NCI-H128 (cell line): ENCODE measurements around the gene RANBP1.

ENCODE experiments used
- DNase-seq: peaks from one replicate; lab custom pipeline; 2025; ENCODE audit not compliant: unreplicated experiment; lab: John Stamatoyannopoulos, UW

The RANBP1 gene

DNA sequence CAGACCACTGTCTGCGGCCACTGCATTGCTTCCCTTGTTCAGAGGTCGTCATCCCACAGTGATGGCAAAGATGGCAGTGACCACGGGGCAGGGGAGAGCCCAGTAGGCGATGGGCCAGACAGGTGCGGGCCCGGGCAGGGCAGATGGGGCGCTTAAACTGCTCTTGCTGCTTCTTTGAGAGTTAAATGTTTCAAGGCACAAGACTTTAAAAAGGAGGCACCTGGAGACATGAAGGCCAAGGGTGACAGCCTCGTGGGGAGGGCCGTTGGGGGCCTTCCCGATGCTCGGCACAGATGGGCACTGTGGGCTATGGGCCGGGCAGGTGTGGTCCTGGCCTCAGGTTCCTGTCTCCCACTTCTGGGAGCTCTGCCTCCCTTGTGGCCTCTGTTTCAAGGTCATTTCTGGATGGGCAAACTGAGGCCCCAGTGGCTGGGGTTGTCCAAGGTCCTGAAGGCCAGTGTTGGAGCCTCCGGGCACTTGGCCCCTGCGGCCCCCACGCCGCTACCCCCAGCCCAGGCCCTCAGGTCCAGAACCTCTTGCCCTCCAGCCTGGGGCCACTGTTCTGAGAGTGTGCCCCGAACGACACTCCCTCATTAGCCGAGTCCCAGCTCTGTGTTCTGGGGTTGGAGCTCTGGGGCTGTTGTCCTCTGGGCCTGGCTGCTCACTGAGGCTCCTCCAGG is 51.9 kb downstream of the RANBP1 start:
- no peak for DNase-seq

DNA sequence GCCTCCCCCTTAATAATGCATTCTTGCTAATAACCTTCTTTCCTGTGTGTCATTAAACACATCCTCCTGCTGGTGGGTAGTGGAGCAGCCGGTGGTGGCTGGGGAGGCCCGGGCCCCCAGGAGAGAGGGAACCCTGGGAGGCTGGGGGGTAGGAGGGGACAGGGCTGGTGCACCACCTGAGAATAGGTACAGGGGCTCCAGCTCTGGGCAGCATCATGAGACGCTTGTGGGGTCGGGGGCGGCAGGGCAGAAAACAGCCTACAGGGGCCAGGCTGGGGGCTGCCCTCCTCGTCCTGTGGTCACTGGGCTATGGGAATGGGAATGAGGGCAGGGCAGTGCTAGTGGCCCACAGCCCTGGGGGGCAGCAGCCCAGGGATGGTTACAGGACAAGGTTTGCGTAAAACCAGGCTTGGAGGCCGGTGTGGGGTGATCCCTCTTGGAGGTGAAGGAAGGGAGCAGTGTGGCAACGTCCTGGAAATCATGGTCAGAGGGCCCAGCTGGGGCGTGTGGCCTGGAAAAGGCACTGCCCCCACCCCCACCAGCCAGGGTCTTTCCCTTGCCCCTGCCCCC is 53.4 kb downstream of the RANBP1 start:
- no peak for DNase-seq

DNA sequence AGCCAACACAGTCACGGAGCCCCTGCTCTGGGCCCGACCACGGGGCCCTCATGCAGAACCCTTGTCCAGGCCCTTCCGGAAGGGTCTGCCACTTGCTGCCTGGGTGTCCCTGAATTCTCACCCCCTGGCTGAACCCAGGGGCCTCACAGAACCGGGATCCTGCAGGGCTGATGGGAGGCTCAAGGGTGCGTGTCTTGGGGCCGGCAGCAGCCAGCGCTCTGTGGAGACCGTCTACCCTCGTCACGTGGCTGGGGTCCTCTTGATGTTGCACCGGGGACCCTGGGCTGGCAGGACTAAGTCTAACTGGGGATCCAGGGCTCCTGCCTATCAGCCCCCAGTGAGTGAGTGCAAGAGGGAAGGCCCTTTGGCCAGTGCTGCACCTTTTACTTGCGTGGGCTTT is 54.3 kb downstream of the RANBP1 start:
- DNase-seq: no peak

DNA sequence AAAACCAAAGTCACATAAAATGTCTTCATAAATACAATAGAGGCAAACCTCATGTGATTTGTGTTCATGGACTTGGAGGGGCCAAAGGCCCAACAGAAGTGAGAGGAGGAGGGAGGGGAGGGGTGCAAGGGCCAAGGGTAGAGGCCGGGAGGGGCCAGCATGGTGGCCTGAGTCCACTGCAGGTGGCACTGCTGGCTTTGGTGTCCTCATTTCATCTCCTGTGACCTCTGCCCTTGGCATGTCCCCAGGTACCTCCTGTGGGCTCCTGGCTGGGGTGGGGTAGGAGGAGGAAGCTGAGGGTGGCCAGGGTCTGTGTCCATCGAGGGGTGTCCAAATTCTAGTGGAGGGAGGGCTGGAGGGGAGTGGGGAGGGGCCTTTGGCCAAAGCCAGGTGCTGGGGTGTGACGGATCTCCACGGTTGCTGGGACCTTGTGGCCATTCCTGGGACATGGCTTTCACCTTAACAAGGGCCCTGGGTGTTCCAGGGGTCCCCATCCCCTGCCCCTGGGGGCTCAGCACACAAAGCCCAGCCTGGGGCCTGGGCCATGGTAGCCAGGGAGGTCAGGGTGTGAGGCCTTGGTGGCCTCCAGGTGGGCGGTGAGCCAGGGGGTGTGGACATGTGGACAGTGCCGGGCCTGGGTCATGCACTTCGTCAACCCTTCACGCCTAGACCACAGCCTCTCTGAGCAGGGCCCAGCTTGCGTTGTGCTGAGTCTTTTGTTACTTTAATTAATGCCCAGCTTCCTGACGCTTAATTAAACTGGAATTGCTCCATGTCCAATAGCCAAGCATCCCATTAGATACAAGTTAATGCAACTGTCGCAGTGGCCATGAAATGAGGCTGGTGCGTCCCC is 55.6 kb downstream of the RANBP1 start:
- DNase-seq: no peak

DNA sequence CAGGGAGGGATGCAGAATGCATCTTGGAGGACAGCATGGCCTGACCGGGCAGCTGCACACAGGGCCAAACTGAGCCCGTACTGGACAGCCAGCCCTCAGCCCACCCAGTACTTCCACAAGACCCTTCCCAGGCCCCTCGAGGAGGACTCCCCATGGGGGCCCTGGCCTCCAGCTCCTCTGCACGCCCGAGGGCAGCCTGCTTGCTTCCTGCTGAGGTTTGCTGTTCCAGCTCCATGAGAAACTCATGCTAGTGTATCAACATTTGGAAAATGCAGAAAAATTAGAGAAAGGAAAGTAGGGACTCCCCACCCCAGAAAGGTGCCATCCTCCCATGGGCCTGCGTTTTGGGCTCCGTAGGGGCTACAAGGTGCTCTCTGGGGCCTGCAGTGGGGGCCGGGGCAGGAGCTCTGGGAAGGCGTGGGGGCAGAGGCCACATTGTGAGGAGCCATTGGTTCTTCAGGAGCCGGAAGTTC is 56.3 kb downstream of the RANBP1 start:
- no peak for DNase-seq

DNA sequence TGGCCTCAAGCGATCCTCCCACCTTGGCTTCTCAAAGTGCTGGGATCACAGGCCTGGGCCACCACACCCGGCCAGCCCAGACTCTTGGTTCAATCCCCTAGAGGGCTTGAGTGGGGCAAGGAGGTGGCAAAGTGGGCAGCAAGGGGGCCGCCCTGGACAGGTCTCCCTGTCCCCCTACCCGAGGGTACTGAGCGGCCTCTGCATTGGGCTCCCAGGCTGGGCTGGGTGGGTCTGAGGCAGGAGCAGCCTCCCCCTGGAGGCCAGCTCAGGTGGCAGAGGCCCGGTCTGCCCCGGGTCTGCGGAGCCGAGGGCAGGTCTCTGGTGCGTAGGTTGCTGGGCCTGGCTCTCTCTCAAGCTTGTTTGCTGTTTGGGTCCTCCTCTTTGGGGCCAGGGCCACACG is 57.3 kb downstream of the RANBP1 start:
- DNase-seq: no peak

DNA sequence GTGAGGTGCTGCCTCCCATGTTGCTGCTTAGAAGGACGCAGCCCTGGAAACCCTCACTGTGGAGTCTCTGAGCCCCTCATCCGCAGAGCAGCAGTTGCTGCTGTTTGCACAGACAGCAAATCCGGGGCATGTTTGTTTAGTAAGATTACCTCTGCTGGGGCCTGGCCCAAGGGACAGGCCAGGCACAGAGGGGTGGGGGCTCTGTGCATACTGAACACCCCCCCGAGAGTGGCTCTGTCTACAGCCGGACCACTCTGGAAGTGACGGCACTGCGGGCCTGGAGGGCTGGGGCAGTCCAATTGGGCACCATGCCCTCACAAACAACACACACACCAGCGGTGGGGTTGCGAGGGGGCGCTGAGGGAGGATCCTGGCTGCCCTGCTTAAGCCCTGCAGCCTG is 57.9 kb downstream of the RANBP1 start:
- no peak for DNase-seq

DNA sequence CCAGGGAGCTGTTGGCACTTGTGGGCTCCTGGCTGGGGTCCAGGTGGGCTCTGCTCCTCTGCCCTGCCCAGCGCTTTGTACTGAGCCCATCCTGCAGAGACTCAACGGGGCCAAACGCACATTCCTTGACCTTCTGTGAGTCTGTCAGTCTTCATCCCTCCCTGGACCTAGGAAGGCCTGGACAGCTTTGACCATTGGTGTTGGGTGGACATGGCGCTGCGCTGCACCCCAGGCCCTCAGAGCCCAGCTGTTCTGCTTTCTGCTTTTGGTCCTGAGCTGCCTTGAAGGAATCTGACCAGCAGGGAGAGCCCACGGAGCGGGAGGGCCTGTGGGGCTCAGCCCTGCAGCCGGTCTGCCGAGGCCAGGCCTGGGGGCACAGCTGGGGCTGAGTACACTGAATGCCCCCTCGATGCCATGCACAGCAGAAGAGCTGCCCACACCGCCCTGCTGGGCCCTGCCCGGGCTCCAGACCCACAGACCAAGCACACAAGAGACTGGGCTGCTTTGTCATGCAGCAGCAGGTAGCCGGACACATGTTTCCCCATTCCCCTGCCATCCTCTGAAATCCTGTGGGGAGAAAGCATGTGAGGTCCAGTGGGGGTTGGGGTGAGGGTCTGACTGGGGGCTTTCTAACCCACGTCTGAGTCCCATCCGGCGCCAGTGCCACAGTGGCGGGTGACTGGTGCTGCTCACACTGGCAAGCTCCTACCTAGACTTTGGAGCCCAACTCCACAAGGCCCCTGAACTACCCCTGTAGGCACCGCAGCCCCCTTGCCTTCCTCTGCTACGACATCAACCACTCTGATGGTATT is 59.1 kb downstream of the RANBP1 start:
- no peak for DNase-seq

DNA sequence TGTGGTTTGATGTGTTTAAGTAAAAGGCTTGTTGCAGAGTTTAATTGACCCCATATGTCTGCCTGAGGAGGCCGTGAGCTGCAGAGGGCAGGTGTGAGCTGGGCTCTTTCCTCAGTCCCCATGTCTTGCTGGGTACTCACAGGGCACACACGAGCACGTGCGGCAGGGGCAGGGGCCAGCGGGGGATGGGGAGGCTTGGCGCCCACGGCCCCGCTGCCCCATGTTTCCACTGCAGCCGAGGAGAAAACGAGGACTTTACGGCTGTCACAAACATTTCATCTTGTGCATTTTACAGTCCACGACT is 59.6 kb downstream of the RANBP1 start:
- DNase-seq: no peak

DNA sequence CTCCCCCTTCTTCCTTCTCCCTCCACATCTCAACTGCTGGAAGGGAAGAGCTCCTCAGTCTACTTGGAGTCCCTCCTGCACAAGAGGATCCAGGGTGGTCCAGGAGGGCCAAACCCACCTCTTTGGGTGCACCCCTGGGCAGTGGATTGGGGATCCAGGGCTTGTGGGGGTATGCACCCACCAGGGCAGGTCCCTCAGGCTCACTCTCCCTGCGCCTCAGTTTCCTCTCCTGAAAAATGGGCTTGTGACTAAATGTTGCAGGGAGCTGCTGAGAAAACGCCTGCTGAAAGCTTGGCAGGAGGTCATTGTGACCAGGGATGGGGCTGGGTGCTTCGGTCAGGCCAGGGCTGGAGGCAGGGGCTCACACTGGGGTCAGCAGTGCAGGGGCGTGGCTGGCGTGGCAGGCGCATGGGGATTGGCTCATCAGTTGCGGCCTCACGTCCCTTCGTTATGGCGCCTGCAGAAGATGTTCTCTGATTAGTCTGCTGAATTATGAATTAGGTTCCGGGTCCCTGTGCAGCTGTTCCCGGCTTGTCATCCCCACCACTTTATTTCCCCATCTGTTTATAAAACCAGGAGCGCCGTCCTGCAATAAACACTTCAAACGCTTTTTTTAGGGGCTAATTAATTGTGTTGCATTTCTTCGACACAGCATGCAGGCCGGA is 60.6 kb downstream of the RANBP1 start:
- no peak for DNase-seq
